SJSA1 (cell line): ENCODE measurements around the gene RAMP3. TPM values are rescaled to one million over a fixed set of nuclear protein-coding genes. Genes with fewer than 3 reads are reported as not detected.

ENCODE experiments used
- DNase-seq, 2 experiments: peaks; one replicate each; pipeline ENCODE4 v3.0.0-alpha.2; 2015 to 2020; ENCODE audit warnings: low spot score in 2 of 2, low read depth in 1 of 2
- H3K27ac ChIP-seq: fragments of 250-450 bp; sonication (Bioruptor Pico); 2 replicates; pipeline ENCODE4 v1.5.1; 2020; ENCODE audit warnings: mild to moderate bottlenecking, moderate library complexity
- H3K27me3 ChIP-seq: fragments of 250-450 bp; sonication (Bioruptor Pico); replicated peaks from 2 replicates; pipeline ENCODE4 v1.5.1; 2020; ENCODE audit warnings: mild to moderate bottlenecking, moderate library complexity
- H3K36me3 ChIP-seq: fragments of 250-450 bp; sonication (Bioruptor Pico); 2 replicates; pipeline ENCODE4 v1.5.1; 2020; ENCODE audit warnings: mild to moderate bottlenecking
- H3K4me1 ChIP-seq: fragments of 250-450 bp; sonication (Bioruptor Pico); replicated peaks from 2 replicates; pipeline ENCODE4 v1.6.1; 2021; ENCODE audit warnings: mild to moderate bottlenecking
- H3K4me3 ChIP-seq: fragments of 250-450 bp; sonication (Bioruptor Pico); 2 replicates; pipeline ENCODE4 v1.5.1; 2020; ENCODE audit warnings: mild to moderate bottlenecking
- H3K9me3 ChIP-seq: fragments of 250-450 bp; sonication (Bioruptor Pico); replicated peaks from 2 replicates; pipeline ENCODE4 v1.5.1; 2020; ENCODE audit warnings: mild to moderate bottlenecking
- total RNA-seq: library from RNA; depleted of rRNA; stranded (reverse); fragments of >200 nt; shearing (Covaris generic); gene quantifications from 2 replicates; pipeline ENCODE4 v1.2.3, GENCODE V29; 2014

RAMP3 gene
- total RNA-seq, 1 experiment from 2014 or later: not detected

- DNase-seq: no peak
- Histone ChIP-seq H3K36me3 (no peaks in the 10 kb centered on the region), H3K4me1 (no peaks in the 10 kb centered on the region), H3K9me3 (no peaks in the 10 kb centered on the region), H3K27me3 (no peaks in the 10 kb centered on the region), H3K4me3 (no peak overlapping the region), H3K27ac (no peak overlapping the region)
Measured at GRCh38 chr7:45123913-45124710, 33.5 kb upstream of the RAMP3 start.

- Histone ChIP-seq H3K4me1 (no peaks in the 10 kb centered on the region), H3K27me3 (no peaks in the 10 kb centered on the region), H3K27ac (no peak overlapping the region), H3K4me3 (no peak overlapping the region), H3K9me3 (no peaks in the 10 kb centered on the region), H3K36me3 (no peaks in the 10 kb centered on the region)
- no peak for DNase-seq
Measured at GRCh38 chr7:45125193-45125904, 32.2 kb upstream of the RAMP3 start.

- Histone ChIP-seq H3K4me1 (no peaks in the 10 kb centered on the region), H3K9me3 (no peaks in the 10 kb centered on the region), H3K27me3 (no peaks in the 10 kb centered on the region), H3K36me3 (no peaks in the 10 kb centered on the region), H3K4me3 (no peak overlapping the region), H3K27ac (no peak overlapping the region)
- no peak for DNase-seq
Measured at GRCh38 chr7:45126201-45126600, 31.4 kb upstream of the RAMP3 start.

GRCh38 chr7:45126920-45127319 is 30.7 kb upstream of the RAMP3 start:
- no peaks in the 10 kb centered on the region for H3K9me3 ChIP-seq
- no peak overlapping the region for H3K4me3 ChIP-seq
- H3K27ac ChIP-seq: no peak overlapping the region
- H3K36me3 ChIP-seq: no peaks in the 10 kb centered on the region
- no peaks in the 10 kb centered on the region for H3K4me1 ChIP-seq
- DNase-seq: no peak
- no peaks in the 10 kb centered on the region for H3K27me3 ChIP-seq

- H3K4me1 ChIP-seq: no peaks in the 10 kb centered on the region
- H3K4me3 ChIP-seq: no peak overlapping the region
- H3K36me3 ChIP-seq: no peaks in the 10 kb centered on the region
- no peaks in the 10 kb centered on the region for H3K27me3 ChIP-seq
- no peak overlapping the region for H3K27ac ChIP-seq
- H3K9me3 ChIP-seq: no peaks in the 10 kb centered on the region
- no peak for DNase-seq
Measured at GRCh38 chr7:45129181-45129800, 28.3 kb upstream of the RAMP3 start.

- H3K36me3 ChIP-seq: no peaks in the 10 kb centered on the region
- no peaks in the 10 kb centered on the region for H3K4me1 ChIP-seq
- no peak for DNase-seq
- no peaks in the 10 kb centered on the region for H3K27me3 ChIP-seq
- H3K4me3 ChIP-seq: no peak overlapping the region
- H3K9me3 ChIP-seq: no peaks in the 10 kb centered on the region
- no peak overlapping the region for H3K27ac ChIP-seq
Measured at GRCh38 chr7:45129906-45130305, 27.7 kb upstream of the RAMP3 start.

- Histone ChIP-seq H3K4me1 (no peaks in the 10 kb centered on the region), H3K4me3 (no peak overlapping the region), H3K27ac (no peak overlapping the region), H3K27me3 (no peaks in the 10 kb centered on the region), H3K9me3 (no peaks in the 10 kb centered on the region), H3K36me3 (no peaks in the 10 kb centered on the region)
- no peak for DNase-seq
Measured at GRCh38 chr7:45130910-45131309, 26.7 kb upstream of the RAMP3 start.

GRCh38 chr7:45131891-45132290 is 25.7 kb upstream of the RAMP3 start:
- Histone ChIP-seq H3K4me3 (no peak overlapping the region), H3K4me1 (no peaks in the 10 kb centered on the region), H3K27ac (no peak overlapping the region), H3K9me3 (no peaks in the 10 kb centered on the region), H3K27me3 (peaks cover 2% of the 10 kb centered on the region; the same call in 1 of the 2 replicates), H3K36me3 (no peaks in the 10 kb centered on the region)
- DNase-seq: no peak

GRCh38 chr7:45132708-45133320 is 24.8 kb upstream of the RAMP3 start:
- H3K27ac ChIP-seq: no peak overlapping the region
- H3K4me1 ChIP-seq: no peaks in the 10 kb centered on the region
- H3K36me3 ChIP-seq: no peaks in the 10 kb centered on the region
- peaks cover 4% of the 10 kb centered on the region; the same call in 1 of the 2 replicates for H3K27me3 ChIP-seq
- H3K9me3 ChIP-seq: no peaks in the 10 kb centered on the region
- DNase-seq: no peak
- no peak overlapping the region for H3K4me3 ChIP-seq

- Histone ChIP-seq H3K36me3 (no peaks in the 10 kb centered on the region), H3K27me3 (peaks cover 4% of the 10 kb centered on the region; the same call in 1 of the 2 replicates), H3K4me3 (no peak overlapping the region), H3K27ac (no peak overlapping the region), H3K4me1 (no peaks in the 10 kb centered on the region), H3K9me3 (no peaks in the 10 kb centered on the region)
- DNase-seq: no peak
Measured at GRCh38 chr7:45133352-45133751, 24.2 kb upstream of the RAMP3 start.

GRCh38 chr7:45133877-45134276 is 23.7 kb upstream of the RAMP3 start:
- Histone ChIP-seq H3K4me1 (no peaks in the 10 kb centered on the region), H3K27ac (no peak overlapping the region), H3K9me3 (no peaks in the 10 kb centered on the region), H3K4me3 (no peak overlapping the region), H3K36me3 (no peaks in the 10 kb centered on the region), H3K27me3 (peaks cover 4% of the 10 kb centered on the region; the same call in 1 of the 2 replicates)
- no peak for DNase-seq

- H3K27ac ChIP-seq: no peak overlapping the region
- no peak overlapping the region for H3K4me3 ChIP-seq
- H3K9me3 ChIP-seq: no peaks in the 10 kb centered on the region
- peak in 1 of 2 experiments; percentile 37 for DNase-seq
- H3K4me1 ChIP-seq: no peaks in the 10 kb centered on the region
- peaks cover 4% of the 10 kb centered on the region; the same call in 1 of the 2 replicates for H3K27me3 ChIP-seq
- no peaks in the 10 kb centered on the region for H3K36me3 ChIP-seq
Measured at GRCh38 chr7:45136106-45137060, 21.2 kb upstream of the RAMP3 start.
